GM12878 (cell line): Measurements from ENCODE around the gene VPS45.

Source experiments
- BHLHE40 ChIP-seq, 2 experiments: fragments of 450-650 bp in 1 of 2; IDR thresholded peaks; 2 replicates each; pipeline ENCODE4 v1.6.1; 2011 to 2017; ENCODE audit warnings: low read depth in 2 of 2, borderline replicate concordance in 1 of 2, improper control_type of control experiment in 1 of 2, low read length in 1 of 2, mild to moderate bottlenecking in 1 of 2
- CHD1 ChIP-seq: IDR thresholded peaks from 2 replicates; pipeline ENCODE4 v1.6.1; 2012; ENCODE audit warnings: low read depth, low read length, improper control_type of control experiment
- CREM ChIP-seq: IDR thresholded peaks from 2 replicates; pipeline ENCODE4 v1.6.1; 2014; ENCODE audit warnings: antibody characterized with exemption, low read depth
- CTCF ChIP-seq, 3 experiments: IDR thresholded peaks in 2 of 3; conservative IDR thresholded peaks in 1 of 3; 2 replicates each; pipeline ENCODE4 v1.5.1; 2011; ENCODE audit warnings: low read depth in 3 of 3, low read length in 3 of 3, mild to moderate bottlenecking in 3 of 3, control low read depth in 2 of 3, moderate library complexity in 2 of 3, inconsistent platforms in 1 of 3, mixed read lengths in 1 of 3; ENCODE audit not compliant: control insufficient read depth in 2 of 3, insufficient read depth in 1 of 3; ENCODE audit errors: extremely low read depth in 1 of 3
- ETV6 ChIP-seq, 2 experiments: fragments of 450-650 bp in 1 of 2; IDR thresholded peaks in 1 of 2; conservative IDR thresholded peaks in 1 of 2; 2 replicates each; pipeline ENCODE4 v1.6.1; 2014; ENCODE audit warnings: antibody characterized with exemption in 1 of 2, borderline replicate concordance in 1 of 2, low read depth in 1 of 2, mild to moderate bottlenecking in 1 of 2, moderate library complexity in 1 of 2
- EZH2 ChIP-seq: IDR thresholded peaks from 2 replicates; pipeline ENCODE4 v1.6.1; 2012; ENCODE audit warnings: low read depth, mild to moderate bottlenecking, control low read depth, inconsistent platforms, low read length, borderline replicate concordance; ENCODE audit not compliant: control insufficient read depth
- IKZF2 ChIP-seq, 2 experiments: fragments of 450-650 bp; IDR thresholded peaks; 2 replicates each; pipeline ENCODE4 v1.6.1; 2017; ENCODE audit warnings: mild to moderate bottlenecking in 2 of 2, moderate library complexity in 2 of 2
- KLF5 ChIP-seq: fragments of 450-650 bp; IDR thresholded peaks from 2 replicates; pipeline ENCODE4 v1.6.1; 2014; ENCODE audit warnings: mild to moderate bottlenecking; ENCODE audit not compliant: partially characterized antibody
- MAX ChIP-seq: IDR thresholded peaks from 2 replicates; pipeline ENCODE4 v1.6.1; 2012; ENCODE audit warnings: low read depth, low read length, improper control_type of control experiment
- POLR2A ChIP-seq: IDR thresholded peaks from 2 replicates; pipeline ENCODE4 v1.6.1; 2011; ENCODE audit warnings: low read depth, mild to moderate bottlenecking, low read length
- SIN3A ChIP-seq: IDR thresholded peaks from 2 replicates; pipeline ENCODE4 v1.6.1; 2012; ENCODE audit warnings: low read depth, low read length, improper control_type of control experiment
- ZSCAN29 ChIP-seq: fragments of 450-650 bp; IDR thresholded peaks from 2 replicates; pipeline ENCODE4 v1.6.1; 2017; ENCODE audit warnings: mild to moderate bottlenecking, moderate library complexity

DNA sequence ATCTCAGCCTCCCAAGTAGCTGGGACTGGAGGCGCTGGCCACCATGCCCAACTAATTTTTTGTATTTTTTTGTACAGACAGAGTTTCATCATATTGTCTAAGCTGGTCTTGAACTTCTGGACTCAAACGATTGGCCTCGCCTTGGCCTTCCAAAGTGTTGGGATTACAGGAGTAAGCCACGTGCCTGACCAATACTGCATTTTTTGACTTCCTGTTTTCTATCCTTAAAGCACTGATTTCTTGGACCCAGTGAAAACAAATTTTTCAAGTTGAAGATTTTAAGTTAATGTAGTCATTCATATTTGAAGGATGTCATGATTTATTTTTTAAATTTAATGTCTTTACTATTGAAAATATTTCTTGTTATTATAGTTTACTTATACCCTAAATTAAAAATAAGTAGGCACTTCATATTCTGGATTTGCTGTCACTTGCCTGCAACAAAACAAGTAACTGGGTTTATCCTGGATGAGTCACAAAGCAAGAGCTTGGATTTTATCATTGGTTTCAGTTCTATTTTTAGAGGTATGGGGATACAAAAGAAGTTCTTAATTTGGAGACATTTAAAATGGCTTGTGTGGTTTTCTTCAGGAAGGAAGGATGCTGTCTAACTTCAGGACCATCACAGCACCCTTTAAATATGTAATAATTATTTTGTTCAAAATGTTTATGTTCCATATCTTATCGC, 2.2 kb upstream of the VPS45 start:
- no peak for TF ChIP-seq CHD1
- TF ChIP-seq EZH2 = no peak
- no peak for TF ChIP-seq SIN3A
- no peak for TF ChIP-seq KLF5
- no peak for TF ChIP-seq IKZF2 (IDR thresholded peaks at IDR 0.05)
- TF ChIP-seq ZSCAN29 = no peak
- no peak for TF ChIP-seq BHLHE40 (IDR thresholded peaks at IDR 0.05; ENCODE audit: borderline replicate concordance in 1 of 2, low read depth in 2 of 2, low read length in 1 of 2)
- TF ChIP-seq ETV6 (conservative IDR thresholded peaks at IDR 0.05 in 1 of 2, IDR thresholded peaks at IDR 0.05 in 1 of 2; ENCODE audit: borderline replicate concordance in 1 of 2, low read depth in 1 of 2) = no peak
- no peak for TF ChIP-seq MAX
- TF ChIP-seq CTCF (IDR thresholded peaks at IDR 0.05 in 2 of 3, conservative IDR thresholded peaks at IDR 0.05 in 1 of 3; ENCODE audit: control insufficient read depth in 2 of 3, extremely low read depth in 1 of 3, insufficient read depth in 1 of 3, low read depth in 3 of 3, low read length in 3 of 3) = no peak
- no peak for TF ChIP-seq CREM
- TF ChIP-seq POLR2A = no peak
